WTC11 (cell line): ENCODE data around the gene AP3B2. TPM values are rescaled to one million over a fixed set of nuclear protein-coding genes. Genes with fewer than 3 reads are reported as not detected.

Experiments used
- ARID4B ChIP-seq: sonication (generic); formaldehyde crosslinking; IDR thresholded peaks from 2 replicates; pipeline ENCODE4 v1.8.0; 2023; ENCODE audit warnings: missing genetic modification reagents, mild to moderate bottlenecking, borderline replicate concordance
- ATF1 ChIP-seq: sonication (generic); formaldehyde crosslinking; IDR thresholded peaks from 2 replicates; pipeline ENCODE4 v1.8.1; 2023; ENCODE audit warnings: mild to moderate bottlenecking, moderate library complexity, missing genetic modification reagents
- ATF2 ChIP-seq: sonication (generic); formaldehyde crosslinking; IDR thresholded peaks from 2 replicates; pipeline ENCODE4 v1.8.1; 2022; ENCODE audit warnings: low read depth, missing genetic modification reagents, borderline replicate concordance
- ATF3 ChIP-seq: sonication (generic); formaldehyde crosslinking; conservative IDR thresholded peaks from 2 replicates; pipeline ENCODE4 v1.8.1; 2022; ENCODE audit warnings: mild to moderate bottlenecking, missing genetic modification reagents
- ATF6 ChIP-seq: sonication (generic); formaldehyde crosslinking; IDR thresholded peaks from 2 replicates; pipeline ENCODE4 v1.8.1; 2023; ENCODE audit warnings: mild to moderate bottlenecking, missing genetic modification reagents
- CREB1 ChIP-seq: sonication (generic); formaldehyde crosslinking; IDR thresholded peaks from 2 replicates; pipeline ENCODE4 v1.8.0; 2023; ENCODE audit warnings: mild to moderate bottlenecking, missing genetic modification reagents
- E2F1 ChIP-seq: sonication (generic); formaldehyde crosslinking; IDR thresholded peaks from 2 replicates; pipeline ENCODE4 v1.8.0; 2022; ENCODE audit warnings: mild to moderate bottlenecking, missing genetic modification reagents
- E2F4 ChIP-seq: sonication (generic); formaldehyde crosslinking; IDR thresholded peaks from 2 replicates; pipeline ENCODE4 v1.8.1; 2022; ENCODE audit warnings: low read depth, mild to moderate bottlenecking, moderate library complexity, missing genetic modification reagents, borderline replicate concordance
- ERG ChIP-seq: fragments of 250-450 bp; sonication (Bioruptor Pico); IDR thresholded peaks from 2 replicates; pipeline ENCODE4 v1.8.0; 2021; ENCODE audit warnings: mild to moderate bottlenecking
- ETV6 ChIP-seq: sonication (generic); formaldehyde crosslinking; IDR thresholded peaks from 2 replicates; pipeline ENCODE4 v1.8.1; 2022; ENCODE audit warnings: mild to moderate bottlenecking, missing genetic modification reagents
- MYBL2 ChIP-seq: sonication (generic); formaldehyde crosslinking; IDR thresholded peaks from 2 replicates; pipeline ENCODE4 v1.8.1; 2023; ENCODE audit warnings: mild to moderate bottlenecking, moderate library complexity, missing genetic modification reagents
- NFE2L1 ChIP-seq: sonication (generic); formaldehyde crosslinking; IDR thresholded peaks from 2 replicates; pipeline ENCODE4 v1.8.1; 2023; ENCODE audit warnings: missing genetic modification reagents
- PREB ChIP-seq: sonication (generic); formaldehyde crosslinking; IDR thresholded peaks from 2 replicates; pipeline ENCODE4 v1.8.1; 2022; ENCODE audit warnings: mild to moderate bottlenecking, missing genetic modification reagents, moderate library complexity, borderline replicate concordance
- RELA ChIP-seq: sonication (generic); formaldehyde crosslinking; IDR thresholded peaks from 2 replicates; pipeline ENCODE4 v1.8.1; 2022; ENCODE audit warnings: missing genetic modification reagents, mild to moderate bottlenecking, borderline replicate concordance
- SP1 ChIP-seq: sonication (generic); formaldehyde crosslinking; conservative IDR thresholded peaks from 2 replicates; pipeline ENCODE4 v1.8.1; 2022; ENCODE audit warnings: missing genetic modification reagents
- ZBTB43 ChIP-seq: sonication (generic); formaldehyde crosslinking; IDR thresholded peaks from 2 replicates; pipeline ENCODE4 v1.8.1; 2023; ENCODE audit warnings: mild to moderate bottlenecking, missing genetic modification reagents
- ZNF121 ChIP-seq: sonication (generic); formaldehyde crosslinking; IDR thresholded peaks from 2 replicates; pipeline ENCODE4 v1.8.0; 2023; ENCODE audit warnings: missing genetic modification reagents
- ZNF317 ChIP-seq: sonication (generic); formaldehyde crosslinking; IDR thresholded peaks from 2 replicates; pipeline ENCODE4 v1.8.1; 2023; ENCODE audit warnings: low read depth, mild to moderate bottlenecking, moderate library complexity, missing genetic modification reagents, borderline replicate concordance
- ZNF423 ChIP-seq: fragments of 250-450 bp; sonication (Bioruptor Pico); IDR thresholded peaks from 2 replicates; pipeline ENCODE4 v2.1.2; 2022; ENCODE audit warnings: mild to moderate bottlenecking, moderate library complexity
- total RNA-seq: library from RNA; stranded (reverse); gene quantifications from 3 replicates; pipeline ENCODE4 v1.2.3, GENCODE V29; 2021

Gene AP3B2
- total RNA-seq, 1 experiment from 2014 or later = 17.7 TPM

GRCh38 chr15:82646250-82647044 is 63.2 kb downstream of the AP3B2 start (continued):
- TF ChIP-seq ARID4B (CRISPR knock-in tag) = no peak
- no peak for TF ChIP-seq PREB (CRISPR knock-in tag)
- TF ChIP-seq ATF6 (CRISPR knock-in tag) = no peak
- TF ChIP-seq ZNF317 (CRISPR knock-in tag) = no peak
- no peak for TF ChIP-seq NFE2L1
- TF ChIP-seq ZNF423 (CRISPR knock-in tag) = no peak
- TF ChIP-seq ZNF121 (CRISPR knock-in tag) = no peak
- TF ChIP-seq ATF2 (CRISPR knock-in tag) = no peak
- peak; percentile 67; the same call in 1 of the 2 replicates for TF ChIP-seq E2F4 (CRISPR knock-in tag)
- TF ChIP-seq SP1 (CRISPR knock-in tag) = 0 out of 2 replicates have a peak, but pooled peaks have one; percentile 18
- no peak for TF ChIP-seq ETV6 (CRISPR knock-in tag)
- TF ChIP-seq ATF1 (CRISPR knock-in tag) = no peak
- TF ChIP-seq RELA (CRISPR knock-in tag) = no peak
- TF ChIP-seq CREB1 (CRISPR knock-in tag) = no peak
- TF ChIP-seq ZBTB43 = 0 out of 2 replicates have a peak, but pooled peaks have one; percentile 76
- TF ChIP-seq MYBL2 (CRISPR knock-in tag) = 0 out of 2 replicates have a peak, but pooled peaks have one; percentile 1
- no peak for TF ChIP-seq ERG (CRISPR knock-in tag)
- no peak for TF ChIP-seq E2F1
- TF ChIP-seq ATF3 (CRISPR knock-in tag) = 0 out of 2 replicates have a peak, but pooled peaks have one; percentile 37
